ENCODE data around the gene NFIA. TPM values are rescaled to one million over a fixed set of nuclear protein-coding genes. Genes with fewer than 3 reads are reported as not detected.
A peak's percentile ranks its signal among the peaks of the same experiment; 100 is the strongest.

The NFIA gene
- total and polyA plus RNA-seq, 2 of the 13 experiments (the other 11 are each of a cell fraction or from before 2014, with no cell fraction given): 14.7 to 28.5 TPM

DNA sequence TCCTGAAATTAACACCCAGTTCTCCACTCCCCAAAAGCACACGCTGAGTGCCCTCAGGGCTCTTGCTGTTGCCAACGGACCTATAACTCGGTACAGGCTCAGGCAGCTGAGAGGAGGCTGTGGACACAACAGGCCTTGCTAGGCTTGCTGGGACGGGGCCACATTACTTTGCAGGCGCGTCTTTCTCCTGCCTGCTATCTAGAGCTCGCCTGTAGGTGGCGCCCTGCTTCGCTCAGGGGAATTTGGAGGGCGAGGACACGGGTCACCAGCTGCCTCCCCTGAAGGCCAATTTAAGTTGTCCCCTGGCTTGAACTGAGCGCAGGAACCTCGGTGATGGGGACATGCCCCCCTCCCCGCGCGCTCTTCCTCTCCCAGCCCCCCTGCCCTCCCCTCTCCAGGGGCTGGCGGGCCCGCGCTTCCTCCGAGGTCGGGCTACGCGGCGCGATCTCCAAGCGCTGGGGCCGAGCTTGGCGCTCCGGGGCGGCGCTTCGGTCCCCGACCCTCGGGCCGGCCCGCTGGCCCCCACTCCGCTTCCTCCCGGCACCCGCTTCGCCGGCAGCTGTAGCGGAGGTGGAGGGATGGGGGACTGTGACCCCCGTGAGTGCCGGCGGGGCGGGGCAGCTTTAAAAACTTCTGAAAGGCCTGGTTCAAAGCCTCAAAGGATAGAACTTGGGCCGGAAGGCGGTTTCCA is 32.4 kb upstream of the NFIA start (continued):
- peak; percentile 94 for TF ChIP-seq KDM2A (CRISPR knock-in tag; IDR thresholded peaks at IDR 0.05; ENCODE audit: borderline replicate concordance, low read depth)
- no peak for TF ChIP-seq ZNF609 (CRISPR knock-in tag; IDR thresholded peaks at IDR 0.05; ENCODE audit: borderline replicate concordance)
- TF ChIP-seq NFRKB (IDR thresholded peaks at IDR 0.05): no peak
- 0 out of 2 replicates have a peak, but pooled peaks have one; percentile 82 for TF ChIP-seq MTF2 (CRISPR knock-in tag; IDR thresholded peaks at IDR 0.05; ENCODE audit: borderline replicate concordance)
- peak; percentile 34 for TF ChIP-seq SKI (IDR thresholded peaks at IDR 0.05; ENCODE audit: partially characterized antibody)
- TF ChIP-seq ZNF773 (CRISPR knock-in tag; IDR thresholded peaks at IDR 0.05; ENCODE audit: borderline replicate concordance): no peak
- no peak for TF ChIP-seq ZNF615 (CRISPR knock-in tag; IDR thresholded peaks at IDR 0.05; ENCODE audit: borderline replicate concordance)
- no peak for TF ChIP-seq FOXO1 (CRISPR knock-in tag; IDR thresholded peaks at IDR 0.05)
- TF ChIP-seq ZNF761 (CRISPR knock-in tag; conservative IDR thresholded peaks at IDR 0.05): no peak
- peak; percentile 39; the same call in 1 of the 2 replicates for TF ChIP-seq SOX5 (CRISPR knock-in tag; IDR thresholded peaks at IDR 0.05; ENCODE audit: borderline replicate concordance)
- TF ChIP-seq, protein P1, sequence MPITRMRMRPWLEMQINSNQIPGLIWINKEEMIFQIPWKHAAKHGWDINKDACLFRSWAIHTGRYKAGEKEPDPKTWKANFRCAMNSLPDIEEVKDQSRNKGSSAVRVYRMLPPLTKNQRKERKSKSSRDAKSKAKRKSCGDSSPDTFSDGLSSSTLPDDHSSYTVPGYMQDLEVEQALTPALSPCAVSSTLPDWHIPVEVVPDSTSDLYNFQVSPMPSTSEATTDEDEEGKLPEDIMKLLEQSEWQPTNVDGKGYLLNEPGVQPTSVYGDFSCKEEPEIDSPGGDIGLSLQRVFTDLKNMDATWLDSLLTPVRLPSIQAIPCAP (CRISPR knock-in tag; IDR thresholded peaks at IDR 0.05; ENCODE audit: low read depth): no peak
- no peak for TF ChIP-seq FOXJ3 (CRISPR knock-in tag; IDR thresholded peaks at IDR 0.05; ENCODE audit: borderline replicate concordance)
- TF ChIP-seq TMF1 (CRISPR knock-in tag; IDR thresholded peaks at IDR 0.05; ENCODE audit: low read depth): no peak
- TF ChIP-seq ZNF230 (CRISPR knock-in tag; IDR thresholded peaks at IDR 0.05): 0 out of 2 replicates have a peak, but pooled peaks have one; percentile 57
- 0 out of 2 replicates have a peak, but pooled peaks have one; percentile 24 for TF ChIP-seq BCL3 (CRISPR knock-in tag; IDR thresholded peaks at IDR 0.05)
- TF ChIP-seq, protein P2, sequence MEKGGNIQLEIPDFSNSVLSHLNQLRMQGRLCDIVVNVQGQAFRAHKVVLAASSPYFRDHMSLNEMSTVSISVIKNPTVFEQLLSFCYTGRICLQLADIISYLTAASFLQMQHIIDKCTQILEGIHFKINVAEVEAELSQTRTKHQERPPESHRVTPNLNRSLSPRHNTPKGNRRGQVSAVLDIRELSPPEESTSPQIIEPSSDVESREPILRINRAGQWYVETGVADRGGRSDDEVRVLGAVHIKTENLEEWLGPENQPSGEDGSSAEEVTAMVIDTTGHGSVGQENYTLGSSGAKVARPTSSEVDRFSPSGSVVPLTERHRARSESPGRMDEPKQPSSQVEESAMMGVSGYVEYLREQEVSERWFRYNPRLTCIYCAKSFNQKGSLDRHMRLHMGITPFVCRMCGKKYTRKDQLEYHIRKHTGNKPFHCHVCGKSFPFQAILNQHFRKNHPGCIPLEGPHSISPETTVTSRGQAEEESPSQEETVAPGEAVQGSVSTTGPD (CRISPR knock-in tag; IDR thresholded peaks at IDR 0.05): no peak
- TF ChIP-seq FLYWCH1 (CRISPR knock-in tag; IDR thresholded peaks at IDR 0.05): no peak
- TF ChIP-seq DNMT1 (CRISPR knock-in tag; IDR thresholded peaks at IDR 0.05): no peak
- no peak for TF ChIP-seq MAFG (CRISPR knock-in tag; IDR thresholded peaks at IDR 0.05)
- 0 out of 2 replicates have a peak, but pooled peaks have one; percentile 50 for TF ChIP-seq IKZF5 (CRISPR knock-in tag; IDR thresholded peaks at IDR 0.05)
- 0 out of 2 replicates have a peak, but pooled peaks have one; percentile 81 for TF ChIP-seq SRY (CRISPR knock-in tag; IDR thresholded peaks at IDR 0.05)
